Measurements from ENCODE around the gene KSR2. TPM values are rescaled to one million over a fixed set of nuclear protein-coding genes. Genes with fewer than 3 reads are reported as not detected.

KSR2 gene
- total RNA-seq, 1 donor = under 0.01 TPM

- H3K4me3 ChIP-seq (ENCODE audit: low read depth, low read length) = no peak overlapping the region
- no peak for DNase-seq (ENCODE audit: low read depth)
- TF ChIP-seq CTCF (IDR thresholded peaks at IDR 0.05; ENCODE audit: insufficient read depth, low read length) = no peak
Observed at GRCh38 chr12:117789195-117789912, 179.4 kb downstream of the KSR2 start.

GRCh38 chr12:117778656-117779055 is 190.1 kb downstream of the KSR2 start:
- DNase-seq (ENCODE audit: low read depth) = no peak
- TF ChIP-seq CTCF (IDR thresholded peaks at IDR 0.05; ENCODE audit: insufficient read depth, low read length) = no peak
- no peak overlapping the region for H3K4me3 ChIP-seq (ENCODE audit: low read depth, low read length)

GRCh38 chr12:117774941-117775775 is 193.6 kb downstream of the KSR2 start:
- no peak for TF ChIP-seq CTCF (IDR thresholded peaks at IDR 0.05; ENCODE audit: insufficient read depth, low read length)
- DNase-seq (ENCODE audit: low read depth) = no peak
- H3K4me3 ChIP-seq (ENCODE audit: low read depth, low read length) = no peak overlapping the region

GRCh38 chr12:117768860-117769259 is 199.9 kb downstream of the KSR2 start:
- no peak for TF ChIP-seq CTCF (IDR thresholded peaks at IDR 0.05; ENCODE audit: insufficient read depth, low read length)
- no peak for DNase-seq (ENCODE audit: low read depth)
- no peak overlapping the region for H3K4me3 ChIP-seq (ENCODE audit: low read depth, low read length)

GRCh38 chr12:117766008-117766407 is 202.8 kb downstream of the KSR2 start:
- H3K4me3 ChIP-seq (ENCODE audit: low read depth, low read length) = no peak overlapping the region
- no peak for TF ChIP-seq CTCF (IDR thresholded peaks at IDR 0.05; ENCODE audit: insufficient read depth, low read length)
- no peak for DNase-seq (ENCODE audit: low read depth)

GRCh38 chr12:117762143-117762542 is 206.6 kb downstream of the KSR2 start:
- no peak for TF ChIP-seq CTCF (IDR thresholded peaks at IDR 0.05; ENCODE audit: insufficient read depth, low read length)
- no peak for DNase-seq (ENCODE audit: low read depth)
- no peak overlapping the region for H3K4me3 ChIP-seq (ENCODE audit: low read depth, low read length)
